CD14-positive monocyte (primary cell): ENCODE data around the gene ATP5F1D. TPM values are rescaled to one million over a fixed set of nuclear protein-coding genes. Genes with fewer than 3 reads are reported as not detected.

Source experiments
- DNase-seq, 3 donors: peaks; one replicate each; pipeline ENCODE4 v3.0.0-alpha.2; 2011 to 2022
- H2AFZ ChIP-seq: 2 replicates; pipeline ENCODE4 v1.6.0; 2012; ENCODE audit warnings: mild to moderate bottlenecking, low read depth, low read length, inconsistent platforms; ENCODE audit not compliant: insufficient read depth, poor library complexity, severe bottlenecking
- H3K27ac ChIP-seq, 2 donors: 1 replicate in 1 of 2; 2 replicates in 1 of 2; pipeline ENCODE4 v1.5.1; 2012 to 2013; ENCODE audit warnings: low read length in 2 of 2, control low read depth in 1 of 2, inconsistent platforms in 1 of 2, low read depth in 1 of 2, mild to moderate bottlenecking in 1 of 2
- H3K27me3 ChIP-seq, 2 donors: one replicate each; pipeline versions ENCODE4 v1.6.0 to v1.6.1; 2011 to 2013; ENCODE audit warnings: low read length in 2 of 2; ENCODE audit not compliant: control insufficient read depth in 2 of 2, insufficient read depth in 2 of 2
- H3K36me3 ChIP-seq, 2 donors: replicated peaks in 1 of 2; 1 replicate in 1 of 2; 2 replicates in 1 of 2; pipeline versions ENCODE4 v1.5.1 to v1.6.1; 2012 to 2013; ENCODE audit warnings: low read length in 2 of 2, control low read depth in 1 of 2, inconsistent platforms in 1 of 2, mild to moderate bottlenecking in 1 of 2; ENCODE audit not compliant: insufficient read depth in 2 of 2, control insufficient read depth in 1 of 2
- H3K4me1 ChIP-seq, 2 donors: 1 replicate in 1 of 2; 2 replicates in 1 of 2; pipeline versions ENCODE4 v1.5.1 to v1.6.1; 2012 to 2013; ENCODE audit warnings: low read length in 2 of 2, control low read depth in 1 of 2, inconsistent platforms in 1 of 2, mild to moderate bottlenecking in 1 of 2, moderate library complexity in 1 of 2; ENCODE audit not compliant: insufficient read depth in 2 of 2, control insufficient read depth in 1 of 2
- H3K4me2 ChIP-seq: replicated peaks from 2 replicates; pipeline ENCODE3; 2012; ENCODE audit warnings: low read length, moderate library complexity, mild to moderate bottlenecking; ENCODE audit not compliant: poor library complexity, severe bottlenecking; ENCODE audit errors: extremely low read depth
- H3K4me3 ChIP-seq, 3 experiments: fragments of 200-600 bp in 1 of 3; sonication (generic) in 1 of 3; replicated peaks in 1 of 3; 1 replicate in 2 of 3; 2 replicates in 1 of 3; pipeline ENCODE4 v1.5.1; 2011 to 2013; ENCODE audit warnings: low read length in 3 of 3, mild to moderate bottlenecking in 3 of 3, control low read depth in 2 of 3, low read depth in 2 of 3, inconsistent platforms in 1 of 3, moderate library complexity in 1 of 3
- H3K79me2 ChIP-seq: 2 replicates; pipeline ENCODE4 v1.6.0; 2012; ENCODE audit warnings: mild to moderate bottlenecking, control low read depth, inconsistent platforms, low read length, moderate library complexity; ENCODE audit not compliant: insufficient read depth
- H3K9ac ChIP-seq: 2 replicates; pipeline ENCODE4 v1.6.0; 2017; ENCODE audit warnings: low read length, mild to moderate bottlenecking; ENCODE audit not compliant: insufficient read depth, poor library complexity, severe bottlenecking
- H3K9me3 ChIP-seq, 2 donors: replicated peaks in 1 of 2; 1 replicate in 1 of 2; 2 replicates in 1 of 2; pipeline versions ENCODE4 v1.5.1 to v1.6.1; 2012 to 2013; ENCODE audit warnings: low read length in 2 of 2, control low read depth in 1 of 2; ENCODE audit not compliant: control insufficient read depth in 1 of 2, insufficient read depth in 1 of 2
- H4K20me1 ChIP-seq: 2 replicates; pipeline ENCODE4 v1.6.0; 2012; ENCODE audit warnings: mild to moderate bottlenecking, low read length, control low read depth, moderate library complexity; ENCODE audit not compliant: insufficient read depth
- H3K27ac Mint-ChIP-seq, 7 donors: one replicate each; pipeline ENCODE4 v1.8.0; 2020; ENCODE audit warnings: mild to moderate bottlenecking in 7 of 7, mixed read lengths in 7 of 7, moderate library complexity in 6 of 7, inconsistent platforms in 2 of 7
- H3K27me3 Mint-ChIP-seq, 3 donors: one replicate each; pipeline ENCODE4 v1.8.0; 2021 to 2022; ENCODE audit warnings: low read depth in 3 of 3, mild to moderate bottlenecking in 3 of 3, mixed read lengths in 3 of 3, moderate library complexity in 3 of 3, inconsistent platforms in 1 of 3
- H3K36me3 Mint-ChIP-seq, 2 donors: one replicate each; pipeline ENCODE4 v1.8.0; 2020; ENCODE audit warnings: mixed read lengths in 2 of 2, inconsistent platforms in 1 of 2, mild to moderate bottlenecking in 1 of 2
- H3K4me1 Mint-ChIP-seq: one replicate; pipeline ENCODE4 v1.8.0; 2020; ENCODE audit warnings: mild to moderate bottlenecking, mixed read lengths
- H3K4me3 Mint-ChIP-seq, 2 donors: one replicate each; pipeline ENCODE4 v1.8.0; 2020; ENCODE audit warnings: mild to moderate bottlenecking in 2 of 2, mixed read lengths in 2 of 2, moderate library complexity in 1 of 2
- H3K9me3 Mint-ChIP-seq, 7 donors: one replicate each; pipeline ENCODE4 v1.8.0; 2020 to 2022; ENCODE audit warnings: mixed read lengths in 7 of 7, mild to moderate bottlenecking in 6 of 7, moderate library complexity in 6 of 7, inconsistent platforms in 2 of 7
- WGBS: methylation state at CpG from one replicate; pipeline ENCODE4 v1.1.5; 2013; ENCODE audit warnings: missing lambda C conversion rate; ENCODE audit not compliant: insufficient coverage; 5-methylcytosine and 5-hydroxymethylcytosine counted together
- intact Hi-C, 2 donors: fragments of 100-400 bp; cut with micrococcal nuclease; formaldehyde crosslinking; loops; one replicate each; pipeline versions ENCODE4 v1.15.0 to v1.15.1; 2023
- polyA plus RNA-seq, 3 donors: library from polyadenylated mRNA; depleted of rRNA in 1 of 3; unstranded in 2 of 3; stranded (reverse) in 1 of 3; fragments of 300-500 nt in 2 of 3; fragments of >200 nt in 1 of 3; fragmentation: Illumina TruSeq in 2 of 3; gene quantifications; 1 replicate in 2 of 3; 2 replicates in 1 of 3; pipeline ENCODE4 v1.2.3, GENCODE V29; 2012 to 2021
- TF ChIP-seq, protein P1 (sequence below): fragments of 200-600 bp; IDR thresholded peaks from one replicate; pipeline ENCODE4 v1.8.0; 2022; ENCODE audit warnings: antibody characterized with exemption, mild to moderate bottlenecking

Gene ATP5F1D
- polyA plus RNA-seq, 3 donors, result 122 to 160 (median 143) TPM

DNA sequence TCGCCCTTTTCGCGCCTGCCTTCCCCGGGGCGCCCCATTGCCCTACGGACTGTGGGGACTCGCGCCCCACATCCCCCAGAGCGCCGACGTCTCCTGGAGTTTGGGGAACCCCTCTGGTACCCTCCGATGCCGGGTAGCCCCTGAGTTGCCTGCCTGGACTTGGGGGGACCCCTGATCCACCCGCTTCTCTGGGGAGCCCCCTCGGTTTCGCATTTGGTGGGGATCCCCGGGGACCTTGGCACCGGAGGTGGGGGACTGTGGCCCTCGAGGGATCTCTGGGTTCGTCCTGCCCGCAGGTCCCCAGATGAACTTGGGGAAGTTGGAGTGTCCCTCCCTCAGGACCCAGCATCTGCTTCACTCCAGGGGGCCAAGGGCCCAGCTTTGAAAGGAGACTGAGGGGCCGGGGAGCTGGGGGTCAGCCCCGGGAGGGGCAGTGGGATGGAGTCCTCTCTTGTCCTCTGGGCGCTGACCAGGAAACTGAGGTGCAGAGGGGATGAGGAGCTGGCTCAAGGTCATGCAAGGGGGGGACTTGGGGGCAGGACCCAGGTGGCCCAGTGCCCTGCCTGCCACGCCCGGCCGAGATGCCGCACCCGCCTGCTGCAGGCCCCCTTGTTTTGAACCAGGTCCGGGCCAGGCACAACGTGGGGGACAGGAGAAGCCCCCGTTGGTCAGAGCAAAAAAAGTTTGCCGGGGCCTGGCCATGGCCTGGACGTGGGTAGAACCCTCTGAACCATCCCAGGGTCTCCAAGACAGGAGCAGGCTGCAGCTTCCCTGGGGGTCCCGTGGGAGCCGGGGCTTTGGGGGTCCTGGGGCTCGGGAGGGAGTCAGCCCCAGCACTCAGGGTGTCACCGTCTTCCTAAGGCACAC is 45.2 kb downstream of the ATP5F1D start:
- DNase-seq, result no peak
- WGBS, result 37% methylated on average over 34 of the region's 38 CpGs
- H3K27ac ChIP-seq, result no peak overlapping the region
- Mint-ChIP-seq H3K4me1 (peaks cover 3% of the 10 kb centered on the region), H3K27me3 (peaks cover 40 to 69% (median 45%) of the 10 kb centered on the region in 3 donors), H3K27ac (no peak overlapping the region), H3K4me3 (peak overlapping the region in 1 of 2 donors; percentile 81), H3K36me3 (peaks cover 0 to 7% of the 10 kb centered on the region in 2 donors), H3K9me3 (peaks cover 0 to 13% (median 5%) of the 10 kb centered on the region in 7 donors)
- H3K4me1 ChIP-seq, result no peaks in the 10 kb centered on the region
- H3K79me2 ChIP-seq, result no peaks in the 10 kb centered on the region
- H2AFZ ChIP-seq, result no peak overlapping the region
- intact Hi-C loops, result no loop called here
- H4K20me1 ChIP-seq, result no peaks in the 10 kb centered on the region
- H3K4me3 ChIP-seq, result no peak overlapping the region
- H3K9me3 ChIP-seq, result peaks cover 0 to 10% of the 10 kb centered on the region in 2 donors
- TF ChIP-seq, protein P1, sequence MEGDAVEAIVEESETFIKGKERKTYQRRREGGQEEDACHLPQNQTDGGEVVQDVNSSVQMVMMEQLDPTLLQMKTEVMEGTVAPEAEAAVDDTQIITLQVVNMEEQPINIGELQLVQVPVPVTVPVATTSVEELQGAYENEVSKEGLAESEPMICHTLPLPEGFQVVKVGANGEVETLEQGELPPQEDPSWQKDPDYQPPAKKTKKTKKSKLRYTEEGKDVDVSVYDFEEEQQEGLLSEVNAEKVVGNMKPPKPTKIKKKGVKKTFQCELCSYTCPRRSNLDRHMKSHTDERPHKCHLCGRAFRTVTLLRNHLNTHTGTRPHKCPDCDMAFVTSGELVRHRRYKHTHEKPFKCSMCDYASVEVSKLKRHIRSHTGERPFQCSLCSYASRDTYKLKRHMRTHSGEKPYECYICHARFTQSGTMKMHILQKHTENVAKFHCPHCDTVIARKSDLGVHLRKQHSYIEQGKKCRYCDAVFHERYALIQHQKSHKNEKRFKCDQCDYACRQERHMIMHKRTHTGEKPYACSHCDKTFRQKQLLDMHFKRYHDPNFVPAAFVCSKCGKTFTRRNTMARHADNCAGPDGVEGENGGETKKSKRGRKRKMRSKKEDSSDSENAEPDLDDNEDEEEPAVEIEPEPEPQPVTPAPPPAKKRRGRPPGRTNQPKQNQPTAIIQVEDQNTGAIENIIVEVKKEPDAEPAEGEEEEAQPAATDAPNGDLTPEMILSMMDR, result no peak
- no peak overlapping the region for H3K4me2 ChIP-seq
- no peak overlapping the region for H3K9ac ChIP-seq
- no peaks in the 10 kb centered on the region for H3K36me3 ChIP-seq
- peaks cover 14 to 54% of the 10 kb centered on the region in 2 donors for H3K27me3 ChIP-seq

DNA sequence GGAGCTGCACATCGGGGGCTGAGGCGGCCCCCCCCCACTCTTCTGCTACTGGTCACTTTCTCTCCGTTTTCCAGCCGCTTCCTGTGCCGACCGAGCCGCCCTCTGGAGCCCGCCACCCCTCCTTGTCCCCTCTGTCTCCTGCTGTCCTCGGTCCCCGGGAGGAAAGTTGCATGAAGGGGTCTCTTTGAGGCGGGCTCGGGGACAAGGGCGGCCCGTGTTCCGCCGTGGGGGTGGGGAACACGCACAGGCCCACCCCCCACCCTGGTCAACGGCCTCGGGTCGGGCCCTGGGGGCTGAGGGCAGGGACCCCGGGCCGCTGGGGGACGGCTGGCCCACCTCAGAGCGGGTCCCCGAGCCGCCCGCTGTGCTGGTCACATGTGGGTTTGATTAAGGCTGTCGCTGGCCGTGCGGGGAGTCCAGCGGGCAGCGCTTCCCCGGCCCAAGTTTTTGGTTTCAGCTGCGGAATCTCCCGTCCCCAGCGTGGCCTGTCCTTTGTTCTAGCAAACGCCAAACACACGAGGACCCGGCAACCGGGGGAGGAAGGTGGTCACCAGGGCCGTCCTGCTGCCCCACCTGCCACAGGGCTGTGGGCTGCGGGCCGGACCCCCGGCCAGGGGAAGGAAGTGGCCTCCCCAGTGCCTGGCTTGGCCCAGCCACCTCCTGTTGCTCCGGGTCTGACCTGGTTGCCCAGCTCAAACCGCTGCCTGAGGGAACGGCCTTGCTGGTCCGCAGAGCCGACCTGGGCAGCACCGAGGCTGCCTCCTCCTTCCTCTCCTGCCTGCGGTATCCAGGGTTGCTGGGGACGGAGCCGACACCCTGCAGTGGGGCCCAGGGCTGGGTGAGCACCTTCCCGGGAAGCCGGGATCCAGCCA is 46.0 kb downstream of the ATP5F1D start:
- no peak overlapping the region for H3K4me2 ChIP-seq

More for the DNA sequence above, 46.0 kb downstream of the ATP5F1D start:
- Histone ChIP-seq H3K27ac (no peak overlapping the region), H3K9ac (no peak overlapping the region), H4K20me1 (no peaks in the 10 kb centered on the region), H3K27me3 (peaks cover 14 to 54% of the 10 kb centered on the region in 2 donors), H3K79me2 (no peaks in the 10 kb centered on the region), H3K4me3 (no peak overlapping the region), H2AFZ (no peak overlapping the region), H3K36me3 (no peaks in the 10 kb centered on the region), H3K4me1 (no peaks in the 10 kb centered on the region), H3K9me3 (peaks cover 0 to 10% of the 10 kb centered on the region in 2 donors)
- H3K36me3 Mint-ChIP-seq, result peaks cover 0 to 7% of the 10 kb centered on the region in 2 donors
- TF ChIP-seq, protein P1, result no peak
- peaks cover 3% of the 10 kb centered on the region for H3K4me1 Mint-ChIP-seq
- no peak for DNase-seq
- intact Hi-C loops, result no loop called here
- 25% methylated on average over 42 of the region's 55 CpGs for WGBS
- H3K27ac Mint-ChIP-seq, result no peak overlapping the region
- H3K4me3 Mint-ChIP-seq, result peak overlapping the region in 1 of 2 donors; percentile 62
- H3K9me3 Mint-ChIP-seq, result peaks cover 0 to 13% (median 5%) of the 10 kb centered on the region in 7 donors
- H3K27me3 Mint-ChIP-seq, result peaks cover 42 to 71% (median 51%) of the 10 kb centered on the region in 3 donors
